HepG2 (cell line): Measurements from ENCODE around the gene FTL. TPM values are rescaled to one million over a fixed set of nuclear protein-coding genes. Genes with fewer than 3 reads are reported as not detected.

ENCODE experiments used
- ATF7-NPFF ChIP-seq: sonication (generic); formaldehyde crosslinking; IDR thresholded peaks from 2 replicates; pipeline ENCODE4 v1.8.1; 2023; ENCODE audit warnings: mild to moderate bottlenecking, low read depth, missing genetic modification reagents, moderate library complexity
- MBD4 ChIP-seq: IDR thresholded peaks from 2 replicates; pipeline ENCODE4 v1.6.1; 2012; ENCODE audit warnings: low read length, inconsistent platforms, borderline replicate concordance
- NPAS2 ChIP-seq: sonication (generic); formaldehyde crosslinking; IDR thresholded peaks from 2 replicates; pipeline ENCODE4 v1.8.0; 2022; ENCODE audit warnings: mild to moderate bottlenecking, missing genetic modification reagents, borderline replicate concordance
- SKI ChIP-seq: fragments of 450-650 bp; IDR thresholded peaks from one replicate; pipeline ENCODE4 v1.6.1; 2018; ENCODE audit warnings: mild to moderate bottlenecking; ENCODE audit not compliant: partially characterized antibody
- XRCC5 ChIP-seq: fragments of 200-400 bp; formaldehyde crosslinking; optimal IDR thresholded peaks from 2 replicates; pipeline ENCODE3; 2017; ENCODE audit warnings: mild to moderate bottlenecking, low read length
- ZBTB42 ChIP-seq: sonication (generic); formaldehyde crosslinking; IDR thresholded peaks from 2 replicates; pipeline ENCODE4 v1.5.0; 2020; ENCODE audit warnings: mild to moderate bottlenecking, missing genetic modification reagents
- ZNF205 ChIP-seq: IDR thresholded peaks from 2 replicates; pipeline ENCODE4 v1.6.1; 2018; ENCODE audit warnings: missing biosample characterization, missing genetic modification reagents
- ZNF460 ChIP-seq: sonication (generic); formaldehyde crosslinking; IDR thresholded peaks from 2 replicates; pipeline ENCODE4 v1.5.1; 2020; ENCODE audit warnings: missing genetic modification reagents, mild to moderate bottlenecking, borderline replicate concordance
- ZNF781 ChIP-seq: sonication (generic); formaldehyde crosslinking; IDR thresholded peaks from 2 replicates; pipeline ENCODE4 v1.5.1; 2020; ENCODE audit warnings: borderline replicate concordance, mild to moderate bottlenecking, missing genetic modification reagents; ENCODE audit errors: not compliant biosample characterization
- polyA plus RNA-seq, 8 experiments: library from polyadenylated mRNA; depleted of rRNA in 3 of 8; stranded (reverse) in 7 of 8; unstranded in 1 of 8; fragments of >200 nt; fragmentation: Illumina TruSeq in 4 of 8; extraction: Trizol in 4 of 8; gene quantifications; 2 replicates each; pipeline versions ENCODE4 v1.2.1 to v1.2.3, GENCODE V29; 2011 to 2016; ENCODE audit warnings: low read depth in 4 of 8, missing spikeins in 1 of 8, mixed read lengths in 1 of 8; ENCODE audit not compliant: insufficient read depth in 1 of 8
- total RNA-seq, 5 experiments: library from RNA; depleted of rRNA; stranded (reverse); fragments of >200 nt; fragmentation: Illumina TruSeq; extraction: Trizol; gene quantifications; 2 replicates each; pipeline ENCODE4 v1.2.3, GENCODE V29; 2016; ENCODE audit warnings: low read depth in 1 of 5
- TF ChIP-seq, protein P1 (sequence below): sonication (generic); formaldehyde crosslinking; IDR thresholded peaks from 2 replicates; pipeline ENCODE4 v1.4.0; 2020; ENCODE audit warnings: missing genetic modification reagents
- TF ChIP-seq, protein P2 (sequence below), 2 experiments: sonication (generic) in 1 of 2; formaldehyde crosslinking in 1 of 2; IDR thresholded peaks; 2 replicates each; pipeline versions ENCODE4 v1.4.0 to v1.6.1; 2016 to 2020; ENCODE audit warnings: borderline replicate concordance in 1 of 2, low read depth in 1 of 2, mild to moderate bottlenecking in 1 of 2, missing genetic modification reagents in 1 of 2
- TF ChIP-seq, protein P3 (sequence below): sonication (generic); formaldehyde crosslinking; IDR thresholded peaks from 2 replicates; pipeline ENCODE4 v1.9.0; 2022; ENCODE audit warnings: low read depth, missing genetic modification reagents
- TF ChIP-seq, protein P4 (sequence below): sonication (generic); formaldehyde crosslinking; IDR thresholded peaks from 2 replicates; pipeline ENCODE4 v1.4.0; 2020; ENCODE audit warnings: missing genetic modification reagents
- TF ChIP-seq, protein P5 (sequence below): sonication (generic); formaldehyde crosslinking; IDR thresholded peaks from 2 replicates; pipeline ENCODE4 v1.4.0; 2020; ENCODE audit warnings: missing genetic modification reagents

FTL gene
- total and polyA plus RNA-seq, 2 of the 13 experiments (the other 11 are each of a cell fraction or from before 2014, with no cell fraction given), result 2,721 to 8,800 TPM

DNA sequence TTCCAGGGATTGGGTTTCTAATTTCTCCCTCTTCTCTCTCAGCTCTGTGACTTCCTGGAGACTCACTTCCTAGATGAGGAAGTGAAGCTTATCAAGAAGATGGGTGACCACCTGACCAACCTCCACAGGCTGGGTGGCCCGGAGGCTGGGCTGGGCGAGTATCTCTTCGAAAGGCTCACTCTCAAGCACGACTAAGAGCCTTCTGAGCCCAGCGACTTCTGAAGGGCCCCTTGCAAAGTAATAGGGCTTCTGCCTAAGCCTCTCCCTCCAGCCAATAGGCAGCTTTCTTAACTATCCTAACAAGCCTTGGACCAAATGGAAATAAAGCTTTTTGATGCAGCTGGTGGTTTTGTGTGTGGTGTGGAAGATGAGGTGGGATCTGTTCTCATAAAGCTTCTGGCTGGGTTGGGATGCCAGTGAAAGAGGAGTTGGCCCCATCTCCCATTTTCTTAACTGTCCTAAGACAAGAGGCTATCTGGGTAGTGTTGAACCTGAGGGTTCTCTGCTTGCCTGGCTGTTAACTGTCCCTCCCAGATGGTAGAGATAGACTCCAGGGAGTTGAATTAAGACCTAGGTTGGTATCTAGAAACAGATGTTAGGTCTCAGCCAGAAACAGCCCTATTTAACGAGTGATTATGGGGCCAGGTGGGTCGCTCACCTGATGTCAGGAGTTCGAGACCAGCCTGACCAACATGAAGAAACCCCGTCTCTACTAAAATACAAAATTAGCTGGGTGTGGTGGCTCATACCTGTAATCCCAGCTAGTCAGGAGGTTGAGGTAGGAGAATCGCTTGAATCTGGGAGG, 1.6 kb downstream of the FTL start (continued):
- TF ChIP-seq, protein P1, sequence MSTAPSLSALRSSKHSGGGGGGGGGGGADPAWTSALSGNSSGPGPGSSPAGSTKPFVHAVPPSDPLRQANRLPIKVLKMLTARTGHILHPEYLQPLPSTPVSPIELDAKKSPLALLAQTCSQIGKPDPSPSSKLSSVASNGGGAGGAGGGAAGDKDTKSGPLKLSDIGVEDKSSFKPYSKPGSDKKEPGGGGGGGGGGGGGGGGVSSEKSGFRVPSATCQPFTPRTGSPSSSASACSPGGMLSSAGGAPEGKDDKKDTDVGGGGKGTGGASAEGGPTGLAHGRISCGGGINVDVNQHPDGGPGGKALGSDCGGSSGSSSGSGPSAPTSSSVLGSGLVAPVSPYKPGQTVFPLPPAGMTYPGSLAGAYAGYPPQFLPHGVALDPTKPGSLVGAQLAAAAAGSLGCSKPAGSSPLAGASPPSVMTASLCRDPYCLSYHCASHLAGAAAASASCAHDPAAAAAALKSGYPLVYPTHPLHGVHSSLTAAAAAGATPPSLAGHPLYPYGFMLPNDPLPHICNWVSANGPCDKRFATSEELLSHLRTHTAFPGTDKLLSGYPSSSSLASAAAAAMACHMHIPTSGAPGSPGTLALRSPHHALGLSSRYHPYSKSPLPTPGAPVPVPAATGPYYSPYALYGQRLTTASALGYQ (CRISPR knock-in tag), result no peak
- TF ChIP-seq MBD4 (no peak; the same call in 1 of the 2 replicates), SKI (no peak), XRCC5 (no peak), NPAS2 (CRISPR knock-in tag) (no peak), ATF7-NPFF (CRISPR knock-in tag) (0 out of 2 replicates have a peak, but pooled peaks have one; percentile 11), ZBTB42 (CRISPR knock-in tag) (no peak), ZNF460 (CRISPR knock-in tag) (no peak), ZNF781 (no peak), ZNF205 (peak; percentile 55; the same call in 1 of the 2 replicates)
- TF ChIP-seq, protein P2, sequence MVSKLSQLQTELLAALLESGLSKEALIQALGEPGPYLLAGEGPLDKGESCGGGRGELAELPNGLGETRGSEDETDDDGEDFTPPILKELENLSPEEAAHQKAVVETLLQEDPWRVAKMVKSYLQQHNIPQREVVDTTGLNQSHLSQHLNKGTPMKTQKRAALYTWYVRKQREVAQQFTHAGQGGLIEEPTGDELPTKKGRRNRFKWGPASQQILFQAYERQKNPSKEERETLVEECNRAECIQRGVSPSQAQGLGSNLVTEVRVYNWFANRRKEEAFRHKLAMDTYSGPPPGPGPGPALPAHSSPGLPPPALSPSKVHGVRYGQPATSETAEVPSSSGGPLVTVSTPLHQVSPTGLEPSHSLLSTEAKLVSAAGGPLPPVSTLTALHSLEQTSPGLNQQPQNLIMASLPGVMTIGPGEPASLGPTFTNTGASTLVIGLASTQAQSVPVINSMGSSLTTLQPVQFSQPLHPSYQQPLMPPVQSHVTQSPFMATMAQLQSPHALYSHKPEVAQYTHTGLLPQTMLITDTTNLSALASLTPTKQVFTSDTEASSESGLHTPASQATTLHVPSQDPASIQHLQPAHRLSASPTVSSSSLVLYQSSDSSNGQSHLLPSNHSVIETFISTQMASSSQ (IDR thresholded peaks at IDR 0.05; ENCODE audit: low read depth), result peak; percentile 22; the same call in 1 of the 2 replicates
- TF ChIP-seq, protein P2 (CRISPR knock-in tag; IDR thresholded peaks at IDR 0.05; ENCODE audit: borderline replicate concordance), result no peak
- TF ChIP-seq, protein P3, sequence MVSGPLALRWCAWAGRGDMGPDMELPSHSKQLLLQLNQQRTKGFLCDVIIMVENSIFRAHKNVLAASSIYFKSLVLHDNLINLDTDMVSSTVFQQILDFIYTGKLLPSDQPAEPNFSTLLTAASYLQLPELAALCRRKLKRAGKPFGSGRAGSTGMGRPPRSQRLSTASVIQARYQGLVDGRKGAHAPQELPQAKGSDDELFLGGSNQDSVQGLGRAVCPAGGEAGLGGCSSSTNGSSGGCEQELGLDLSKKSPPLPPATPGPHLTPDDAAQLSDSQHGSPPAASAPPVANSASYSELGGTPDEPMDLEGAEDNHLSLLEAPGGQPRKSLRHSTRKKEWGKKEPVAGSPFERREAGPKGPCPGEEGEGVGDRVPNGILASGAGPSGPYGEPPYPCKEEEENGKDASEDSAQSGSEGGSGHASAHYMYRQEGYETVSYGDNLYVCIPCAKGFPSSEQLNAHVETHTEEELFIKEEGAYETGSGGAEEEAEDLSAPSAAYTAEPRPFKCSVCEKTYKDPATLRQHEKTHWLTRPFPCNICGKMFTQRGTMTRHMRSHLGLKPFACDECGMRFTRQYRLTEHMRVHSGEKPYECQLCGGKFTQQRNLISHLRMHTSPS (CRISPR knock-in tag), result no peak
- TF ChIP-seq, protein P4, sequence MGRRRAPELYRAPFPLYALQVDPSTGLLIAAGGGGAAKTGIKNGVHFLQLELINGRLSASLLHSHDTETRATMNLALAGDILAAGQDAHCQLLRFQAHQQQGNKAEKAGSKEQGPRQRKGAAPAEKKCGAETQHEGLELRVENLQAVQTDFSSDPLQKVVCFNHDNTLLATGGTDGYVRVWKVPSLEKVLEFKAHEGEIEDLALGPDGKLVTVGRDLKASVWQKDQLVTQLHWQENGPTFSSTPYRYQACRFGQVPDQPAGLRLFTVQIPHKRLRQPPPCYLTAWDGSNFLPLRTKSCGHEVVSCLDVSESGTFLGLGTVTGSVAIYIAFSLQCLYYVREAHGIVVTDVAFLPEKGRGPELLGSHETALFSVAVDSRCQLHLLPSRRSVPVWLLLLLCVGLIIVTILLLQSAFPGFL (CRISPR knock-in tag), result no peak
- TF ChIP-seq, protein P5, sequence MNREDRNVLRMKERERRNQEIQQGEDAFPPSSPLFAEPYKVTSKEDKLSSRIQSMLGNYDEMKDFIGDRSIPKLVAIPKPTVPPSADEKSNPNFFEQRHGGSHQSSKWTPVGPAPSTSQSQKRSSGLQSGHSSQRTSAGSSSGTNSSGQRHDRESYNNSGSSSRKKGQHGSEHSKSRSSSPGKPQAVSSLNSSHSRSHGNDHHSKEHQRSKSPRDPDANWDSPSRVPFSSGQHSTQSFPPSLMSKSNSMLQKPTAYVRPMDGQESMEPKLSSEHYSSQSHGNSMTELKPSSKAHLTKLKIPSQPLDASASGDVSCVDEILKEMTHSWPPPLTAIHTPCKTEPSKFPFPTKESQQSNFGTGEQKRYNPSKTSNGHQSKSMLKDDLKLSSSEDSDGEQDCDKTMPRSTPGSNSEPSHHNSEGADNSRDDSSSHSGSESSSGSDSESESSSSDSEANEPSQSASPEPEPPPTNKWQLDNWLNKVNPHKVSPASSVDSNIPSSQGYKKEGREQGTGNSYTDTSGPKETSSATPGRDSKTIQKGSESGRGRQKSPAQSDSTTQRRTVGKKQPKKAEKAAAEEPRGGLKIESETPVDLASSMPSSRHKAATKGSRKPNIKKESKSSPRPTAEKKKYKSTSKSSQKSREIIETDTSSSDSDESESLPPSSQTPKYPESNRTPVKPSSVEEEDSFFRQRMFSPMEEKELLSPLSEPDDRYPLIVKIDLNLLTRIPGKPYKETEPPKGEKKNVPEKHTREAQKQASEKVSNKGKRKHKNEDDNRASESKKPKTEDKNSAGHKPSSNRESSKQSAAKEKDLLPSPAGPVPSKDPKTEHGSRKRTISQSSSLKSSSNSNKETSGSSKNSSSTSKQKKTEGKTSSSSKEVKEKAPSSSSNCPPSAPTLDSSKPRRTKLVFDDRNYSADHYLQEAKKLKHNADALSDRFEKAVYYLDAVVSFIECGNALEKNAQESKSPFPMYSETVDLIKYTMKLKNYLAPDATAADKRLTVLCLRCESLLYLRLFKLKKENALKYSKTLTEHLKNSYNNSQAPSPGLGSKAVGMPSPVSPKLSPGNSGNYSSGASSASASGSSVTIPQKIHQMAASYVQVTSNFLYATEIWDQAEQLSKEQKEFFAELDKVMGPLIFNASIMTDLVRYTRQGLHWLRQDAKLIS (CRISPR knock-in tag), result peak; percentile 55
